ENCODE data around the gene PHACTR4.

GRCh38 chr1:28506907-28507246, 137.3 kb downstream of the PHACTR4 start:
- no peak for TF ChIP-seq POLR2A (IDR thresholded peaks at IDR 0.05)
- TF ChIP-seq CTCF (IDR thresholded peaks at IDR 0.05) = no peak
- TF ChIP-seq POLR2AphosphoS5 (IDR thresholded peaks at IDR 0.05) = no peak

All from gastroesophageal sphincter (tissue), 3 donors.